GM19463 (cell line): ENCODE measurements around the gene FHIT.
"Not testable (repeated sequence)": the region's sequence is repeated elsewhere in the genome, so short reads cannot be mapped to it uniquely, and the experiment has no call there.

ENCODE experiments used
- ATAC-seq: cut with Tn5 transposase; IDR thresholded peaks from one replicate; pipeline ENCODE4 v1.9.1; 2021; ENCODE audit warnings: mild to moderate bottlenecking, moderate library complexity; ENCODE audit not compliant: unreplicated experiment

FHIT gene

GRCh38 chr3:61008153-61008997, 242.9 kb downstream of the FHIT start:
- ATAC-seq: no peak

DNA sequence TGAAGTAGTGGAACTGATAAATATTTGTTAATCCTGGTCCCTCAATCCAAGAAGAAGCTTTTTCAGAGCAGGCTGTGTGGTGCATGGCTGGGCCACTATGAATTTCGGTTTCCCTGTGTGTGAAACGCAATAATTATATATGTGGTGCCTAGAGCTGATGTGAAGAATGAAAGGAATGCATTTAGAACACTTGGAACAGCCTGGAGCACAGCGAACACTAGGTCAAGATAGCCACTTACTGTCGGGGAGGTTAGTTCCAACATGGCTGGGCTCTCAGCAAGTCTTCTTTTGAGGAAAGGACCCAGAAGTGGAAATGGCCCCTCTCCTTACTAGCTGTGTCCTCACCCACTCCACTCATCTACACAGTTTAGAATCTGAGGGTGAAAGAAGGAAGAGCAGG, 245.7 kb downstream of the FHIT start:
- ATAC-seq: no peak

DNA sequence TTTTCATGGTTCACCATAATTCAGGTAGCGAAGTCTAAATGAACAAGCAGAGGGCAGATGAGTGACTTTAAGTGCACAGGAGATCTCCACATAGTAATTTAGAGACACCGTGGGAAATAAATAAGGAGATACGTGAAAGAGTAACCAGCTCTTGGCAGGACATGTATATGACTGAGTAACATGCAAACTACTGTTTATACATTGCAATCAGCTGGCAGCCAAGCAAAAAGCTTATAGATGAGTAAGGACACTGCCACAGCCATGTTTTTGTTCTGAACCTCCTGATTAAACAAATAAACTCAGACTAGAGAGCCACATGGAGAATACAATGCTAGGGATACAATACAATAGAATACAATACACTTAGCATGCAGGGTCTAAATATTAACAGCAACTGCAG, 252.4 kb downstream of the FHIT start:
- no peak for ATAC-seq

DNA sequence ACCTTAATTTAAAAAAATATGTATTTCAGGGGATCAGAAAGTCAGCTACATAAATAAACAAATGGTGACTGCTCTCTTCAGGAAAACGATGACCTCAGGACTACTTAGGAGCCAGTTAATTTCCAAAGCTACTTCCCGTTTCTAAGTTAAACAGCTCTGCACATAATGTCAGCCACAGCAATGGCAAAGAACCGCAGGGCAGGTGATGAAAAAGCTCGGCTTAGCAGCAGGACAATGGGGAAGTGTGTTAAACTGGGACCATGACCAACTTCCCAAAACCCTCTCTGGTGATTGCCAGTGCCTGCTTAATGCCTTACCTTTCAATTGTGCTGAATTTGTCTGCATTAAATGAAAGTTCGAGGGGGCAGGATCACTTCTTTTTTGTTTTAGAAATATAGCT, 258.9 kb downstream of the FHIT start:
- no peak for ATAC-seq

- ATAC-seq: no peak
Observed at GRCh38 chr3:60990442-60990730, 260.9 kb downstream of the FHIT start.

- no peak for ATAC-seq
Observed at GRCh38 chr3:60989626-60990441, 261.4 kb downstream of the FHIT start.

- ATAC-seq: not testable (repeated sequence)
Observed at GRCh38 chr3:60987191-60987590, 264.1 kb downstream of the FHIT start.

GRCh38 chr3:60986552-60986951, 264.7 kb downstream of the FHIT start:
- ATAC-seq: no peak

GRCh38 chr3:60983906-60984305, 267.3 kb downstream of the FHIT start:
- ATAC-seq: no peak

- no peak for ATAC-seq
Observed at GRCh38 chr3:60980342-60980692, 270.9 kb downstream of the FHIT start.

GRCh38 chr3:60979461-60980341, 271.6 kb downstream of the FHIT start:
- no peak for ATAC-seq

GRCh38 chr3:60973321-60973720, 277.9 kb downstream of the FHIT start:
- ATAC-seq: no peak

- ATAC-seq: no peak
Observed at GRCh38 chr3:60972599-60972998, 278.7 kb downstream of the FHIT start.

- no peak for ATAC-seq
Observed at GRCh38 chr3:60970850-60971249, 280.4 kb downstream of the FHIT start.

DNA sequence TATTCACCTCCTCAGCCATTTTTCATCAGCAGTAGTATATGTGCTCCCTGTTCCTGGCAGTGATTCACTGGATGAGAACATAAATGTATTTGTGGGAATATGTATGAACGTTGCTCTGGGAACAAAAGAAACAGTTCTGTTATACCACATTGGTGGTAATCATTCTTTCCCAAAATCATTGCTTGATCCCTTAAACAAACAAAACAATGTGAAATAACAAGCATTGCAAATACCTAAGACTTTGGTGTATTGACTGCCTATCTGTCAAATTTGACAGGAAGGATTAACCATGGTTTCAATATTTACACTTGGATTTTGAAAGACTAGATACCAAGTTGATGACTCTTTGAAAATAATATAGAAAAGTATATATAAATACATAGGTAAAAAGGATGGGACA, 284.1 kb downstream of the FHIT start:
- no peak for ATAC-seq

DNA sequence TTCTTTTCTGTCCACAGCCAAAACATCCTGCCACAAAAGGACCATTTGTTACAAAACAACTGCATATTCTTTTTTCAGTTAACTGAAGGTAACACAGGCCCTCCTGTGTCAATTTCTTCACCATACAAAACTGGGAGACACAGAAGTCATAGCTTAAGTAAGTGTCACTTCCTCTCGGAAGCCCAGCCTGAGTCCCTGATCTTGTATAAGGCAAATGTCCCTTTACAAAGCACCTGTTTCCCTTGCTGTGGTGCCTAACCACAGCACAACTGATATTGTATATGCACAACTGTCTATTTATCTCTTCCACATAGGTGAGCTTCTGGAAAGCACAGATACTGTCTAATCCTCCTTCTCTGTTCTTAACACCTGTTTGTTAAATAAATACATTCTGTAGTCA, 293.7 kb downstream of the FHIT start:
- no peak for ATAC-seq

DNA sequence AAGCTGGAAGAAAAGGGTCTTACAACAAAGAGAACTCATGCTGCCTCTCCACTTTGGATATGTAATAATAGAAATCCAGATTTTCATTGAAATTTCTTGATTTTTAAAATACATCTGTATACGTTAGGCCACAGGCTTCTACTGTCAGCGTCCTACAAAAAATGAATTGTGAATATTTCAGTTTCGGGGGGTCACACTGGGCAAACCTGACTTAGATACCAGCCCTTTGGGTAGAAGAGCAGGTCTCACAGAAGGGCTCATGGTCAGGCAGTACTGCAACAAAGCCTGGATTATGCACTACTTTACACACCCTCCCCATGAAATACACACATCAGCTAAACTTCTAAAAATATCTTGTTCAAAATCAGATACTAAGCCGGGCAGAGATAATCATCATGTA, 294.5 kb downstream of the FHIT start:
- ATAC-seq: no peak

DNA sequence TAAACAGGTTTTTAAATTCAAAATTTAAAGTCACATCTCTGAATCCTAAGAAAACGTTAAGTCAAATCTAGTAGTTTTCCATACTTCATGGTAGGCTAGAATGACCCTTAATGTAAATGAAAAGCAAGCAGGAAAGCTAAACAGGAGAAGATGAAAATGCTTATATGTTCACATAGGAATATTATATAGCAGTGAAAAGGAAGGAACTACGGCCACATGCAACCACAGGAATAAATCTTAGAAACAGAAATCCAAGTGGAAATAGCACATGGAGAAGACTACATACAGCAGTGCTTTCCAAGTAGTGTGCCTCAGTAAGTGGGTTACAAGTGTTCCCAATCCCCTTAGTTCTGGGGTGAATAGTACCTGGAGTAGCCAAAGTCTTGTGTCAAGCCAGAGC, 296.2 kb downstream of the FHIT start:
- no peak for ATAC-seq

DNA sequence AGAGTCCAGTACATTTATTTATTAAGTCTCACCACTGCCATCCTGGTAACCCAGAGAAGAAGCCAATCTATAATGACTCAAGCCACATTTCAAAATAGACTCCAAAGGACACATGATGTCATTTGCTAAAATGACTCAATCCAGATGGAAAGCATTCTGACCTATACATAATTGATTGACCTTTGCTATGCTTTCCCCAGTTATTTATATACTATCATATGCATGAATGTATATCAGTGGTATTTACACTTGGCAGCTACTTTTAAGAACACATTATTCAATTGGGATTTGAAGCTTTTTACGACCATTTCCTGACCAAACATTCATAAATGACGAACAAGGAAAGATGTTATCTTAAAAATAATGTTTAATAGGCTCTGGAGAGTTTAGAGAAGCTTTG, 297.2 kb downstream of the FHIT start:
- no peak for ATAC-seq

- no peak for ATAC-seq
Observed at GRCh38 chr3:60953351-60953750, 297.9 kb downstream of the FHIT start.

DNA sequence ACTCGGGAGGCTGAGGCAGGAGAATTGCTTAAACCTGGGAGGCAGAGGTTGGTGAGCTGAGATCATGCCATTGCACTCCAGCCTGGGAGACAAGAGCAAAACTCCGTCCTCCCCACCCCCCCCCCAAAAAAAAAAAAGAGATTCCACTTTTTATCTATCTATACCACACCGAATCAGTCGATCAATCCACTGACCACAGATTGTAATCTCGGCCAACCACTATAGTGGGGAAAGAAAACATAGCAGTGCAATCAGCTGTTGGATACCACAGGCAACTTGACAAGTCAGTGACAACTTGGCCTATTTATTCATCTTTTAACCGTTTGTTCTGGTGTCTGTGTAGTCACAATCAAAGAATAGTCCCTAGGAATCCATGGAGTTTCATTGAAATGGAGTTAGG, 299.2 kb downstream of the FHIT start:
- no peak for ATAC-seq

- ATAC-seq: no peak
Observed at GRCh38 chr3:60949146-60949545, 302.1 kb downstream of the FHIT start.
